ENCODE measurements around the gene CUBN. TPM values are rescaled to one million over a fixed set of nuclear protein-coding genes. Genes with fewer than 3 reads are reported as not detected.

CUBN gene
- total and polyA plus RNA-seq, 9 of the 15 experiments (the other 6 are each of a cell fraction or from before 2014, with no cell fraction given), result 0.04 to 0.33 (median 0.09) TPM

DNA sequence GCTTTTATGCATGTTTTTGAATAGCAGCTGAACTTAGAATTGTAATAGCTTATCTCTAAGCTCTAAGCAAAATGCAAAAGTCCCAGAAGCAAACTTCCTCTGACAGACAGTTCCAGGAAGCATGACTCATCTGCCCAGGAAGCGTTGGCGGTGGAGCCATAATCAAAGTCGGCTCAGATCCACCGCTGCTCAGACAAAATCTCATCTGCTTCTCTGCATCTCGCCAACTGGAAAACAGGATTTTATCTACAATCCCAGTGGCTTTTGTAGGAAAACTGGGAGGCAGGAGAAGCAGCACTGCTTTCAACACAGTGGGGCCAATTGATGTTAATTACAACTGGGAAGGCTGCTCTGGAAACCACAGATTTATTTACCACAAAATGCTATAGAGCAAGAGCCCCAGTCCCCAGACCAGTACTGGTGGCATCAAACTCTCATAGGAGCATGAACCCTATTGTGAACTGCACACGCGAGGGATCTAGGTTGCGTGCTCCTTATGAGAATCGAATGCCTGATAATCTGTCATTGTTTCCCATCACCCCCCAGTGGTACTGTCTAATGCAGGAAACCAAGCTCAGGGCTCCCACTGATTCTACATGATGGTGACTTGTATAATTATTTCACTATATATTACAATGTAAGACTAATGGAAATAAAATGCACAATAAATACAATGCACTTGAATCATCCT is 99.9 kb downstream of the CUBN start (continued):
- TF ChIP-seq, protein P1, sequence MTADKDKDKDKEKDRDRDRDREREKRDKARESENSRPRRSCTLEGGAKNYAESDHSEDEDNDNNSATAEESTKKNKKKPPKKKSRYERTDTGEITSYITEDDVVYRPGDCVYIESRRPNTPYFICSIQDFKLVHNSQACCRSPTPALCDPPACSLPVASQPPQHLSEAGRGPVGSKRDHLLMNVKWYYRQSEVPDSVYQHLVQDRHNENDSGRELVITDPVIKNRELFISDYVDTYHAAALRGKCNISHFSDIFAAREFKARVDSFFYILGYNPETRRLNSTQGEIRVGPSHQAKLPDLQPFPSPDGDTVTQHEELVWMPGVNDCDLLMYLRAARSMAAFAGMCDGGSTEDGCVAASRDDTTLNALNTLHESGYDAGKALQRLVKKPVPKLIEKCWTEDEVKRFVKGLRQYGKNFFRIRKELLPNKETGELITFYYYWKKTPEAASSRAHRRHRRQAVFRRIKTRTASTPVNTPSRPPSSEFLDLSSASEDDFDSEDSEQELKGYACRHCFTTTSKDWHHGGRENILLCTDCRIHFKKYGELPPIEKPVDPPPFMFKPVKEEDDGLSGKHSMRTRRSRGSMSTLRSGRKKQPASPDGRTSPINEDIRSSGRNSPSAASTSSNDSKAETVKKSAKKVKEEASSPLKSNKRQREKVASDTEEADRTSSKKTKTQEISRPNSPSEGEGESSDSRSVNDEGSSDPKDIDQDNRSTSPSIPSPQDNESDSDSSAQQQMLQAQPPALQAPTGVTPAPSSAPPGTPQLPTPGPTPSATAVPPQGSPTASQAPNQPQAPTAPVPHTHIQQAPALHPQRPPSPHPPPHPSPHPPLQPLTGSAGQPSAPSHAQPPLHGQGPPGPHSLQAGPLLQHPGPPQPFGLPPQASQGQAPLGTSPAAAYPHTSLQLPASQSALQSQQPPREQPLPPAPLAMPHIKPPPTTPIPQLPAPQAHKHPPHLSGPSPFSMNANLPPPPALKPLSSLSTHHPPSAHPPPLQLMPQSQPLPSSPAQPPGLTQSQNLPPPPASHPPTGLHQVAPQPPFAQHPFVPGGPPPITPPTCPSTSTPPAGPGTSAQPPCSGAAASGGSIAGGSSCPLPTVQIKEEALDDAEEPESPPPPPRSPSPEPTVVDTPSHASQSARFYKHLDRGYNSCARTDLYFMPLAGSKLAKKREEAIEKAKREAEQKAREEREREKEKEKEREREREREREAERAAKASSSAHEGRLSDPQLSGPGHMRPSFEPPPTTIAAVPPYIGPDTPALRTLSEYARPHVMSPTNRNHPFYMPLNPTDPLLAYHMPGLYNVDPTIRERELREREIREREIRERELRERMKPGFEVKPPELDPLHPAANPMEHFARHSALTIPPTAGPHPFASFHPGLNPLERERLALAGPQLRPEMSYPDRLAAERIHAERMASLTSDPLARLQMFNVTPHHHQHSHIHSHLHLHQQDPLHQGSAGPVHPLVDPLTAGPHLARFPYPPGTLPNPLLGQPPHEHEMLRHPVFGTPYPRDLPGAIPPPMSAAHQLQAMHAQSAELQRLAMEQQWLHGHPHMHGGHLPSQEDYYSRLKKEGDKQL (CRISPR knock-in tag; IDR thresholded peaks at IDR 0.05; ENCODE audit: borderline replicate concordance), result no peak
- no peak for TF ChIP-seq TCFL5 (CRISPR knock-in tag; conservative IDR thresholded peaks at IDR 0.05)
- TF ChIP-seq, protein P2, sequence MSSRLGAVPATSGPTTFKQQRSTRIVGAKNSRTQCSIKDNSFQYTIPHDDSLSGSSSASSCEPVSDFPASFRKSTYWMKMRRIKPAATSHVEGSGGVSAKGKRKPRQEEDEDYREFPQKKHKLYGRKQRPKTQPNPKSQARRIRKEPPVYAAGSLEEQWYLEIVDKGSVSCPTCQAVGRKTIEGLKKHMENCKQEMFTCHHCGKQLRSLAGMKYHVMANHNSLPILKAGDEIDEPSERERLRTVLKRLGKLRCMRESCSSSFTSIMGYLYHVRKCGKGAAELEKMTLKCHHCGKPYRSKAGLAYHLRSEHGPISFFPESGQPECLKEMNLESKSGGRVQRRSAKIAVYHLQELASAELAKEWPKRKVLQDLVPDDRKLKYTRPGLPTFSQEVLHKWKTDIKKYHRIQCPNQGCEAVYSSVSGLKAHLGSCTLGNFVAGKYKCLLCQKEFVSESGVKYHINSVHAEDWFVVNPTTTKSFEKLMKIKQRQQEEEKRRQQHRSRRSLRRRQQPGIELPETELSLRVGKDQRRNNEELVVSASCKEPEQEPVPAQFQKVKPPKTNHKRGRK (tag; IDR thresholded peaks at IDR 0.05), result no peak
- TF ChIP-seq ZNF695 (CRISPR knock-in tag; IDR thresholded peaks at IDR 0.05), result no peak
- TF ChIP-seq ZNF444 (CRISPR knock-in tag; IDR thresholded peaks at IDR 0.05), result no peak
- TF ChIP-seq, protein P3, sequence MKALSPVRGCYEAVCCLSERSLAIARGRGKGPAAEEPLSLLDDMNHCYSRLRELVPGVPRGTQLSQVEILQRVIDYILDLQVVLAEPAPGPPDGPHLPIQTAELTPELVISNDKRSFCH (CRISPR knock-in tag; IDR thresholded peaks at IDR 0.05), result no peak
- TF ChIP-seq, protein P3 (tag; IDR thresholded peaks at IDR 0.05), result peak; percentile 60; the same call in 1 of the 2 replicates
- TF ChIP-seq BMI1 (IDR thresholded peaks at IDR 0.05; ENCODE audit: low read length), result no peak
- TF ChIP-seq EP400 (IDR thresholded peaks at IDR 0.05), result peak; percentile 53; the same call in 1 of the 2 replicates
- no peak for TF ChIP-seq HCFC1 (IDR thresholded peaks at IDR 0.05; ENCODE audit: low read depth, low read length)
- no peak for TF ChIP-seq KDM4B (IDR thresholded peaks at IDR 0.05; ENCODE audit: borderline replicate concordance in 2 of 2, low read depth in 1 of 2)
- peak; percentile 88 for TF ChIP-seq CBFA2T3 (IDR thresholded peaks at IDR 0.05)
- TF ChIP-seq ZNF146 (CRISPR knock-in tag; IDR thresholded peaks at IDR 0.05; ENCODE audit: unreplicated experiment), result no peak
- no peak for TF ChIP-seq CCAR2 (IDR thresholded peaks at IDR 0.05; ENCODE audit: low read depth, low read length)
- TF ChIP-seq, protein P4, sequence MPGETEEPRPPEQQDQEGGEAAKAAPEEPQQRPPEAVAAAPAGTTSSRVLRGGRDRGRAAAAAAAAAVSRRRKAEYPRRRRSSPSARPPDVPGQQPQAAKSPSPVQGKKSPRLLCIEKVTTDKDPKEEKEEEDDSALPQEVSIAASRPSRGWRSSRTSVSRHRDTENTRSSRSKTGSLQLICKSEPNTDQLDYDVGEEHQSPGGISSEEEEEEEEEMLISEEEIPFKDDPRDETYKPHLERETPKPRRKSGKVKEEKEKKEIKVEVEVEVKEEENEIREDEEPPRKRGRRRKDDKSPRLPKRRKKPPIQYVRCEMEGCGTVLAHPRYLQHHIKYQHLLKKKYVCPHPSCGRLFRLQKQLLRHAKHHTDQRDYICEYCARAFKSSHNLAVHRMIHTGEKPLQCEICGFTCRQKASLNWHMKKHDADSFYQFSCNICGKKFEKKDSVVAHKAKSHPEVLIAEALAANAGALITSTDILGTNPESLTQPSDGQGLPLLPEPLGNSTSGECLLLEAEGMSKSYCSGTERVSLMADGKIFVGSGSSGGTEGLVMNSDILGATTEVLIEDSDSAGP (CRISPR knock-in tag; IDR thresholded peaks at IDR 0.05), result no peak
- TF ChIP-seq OTX1 (CRISPR knock-in tag; IDR thresholded peaks at IDR 0.05), result no peak
- TF ChIP-seq MECOM (CRISPR knock-in tag; IDR thresholded peaks at IDR 0.05), result no peak
- TF ChIP-seq, protein P5, sequence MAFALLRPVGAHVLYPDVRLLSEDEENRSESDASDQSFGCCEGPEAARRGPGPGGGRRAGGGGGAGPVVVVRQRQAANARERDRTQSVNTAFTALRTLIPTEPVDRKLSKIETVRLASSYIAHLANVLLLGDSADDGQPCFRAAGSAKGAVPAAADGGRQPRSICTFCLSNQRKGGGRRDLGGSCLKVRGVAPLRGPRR (CRISPR knock-in tag; IDR thresholded peaks at IDR 0.05), result no peak
- no peak for TF ChIP-seq ZNF507 (tag; conservative IDR thresholded peaks at IDR 0.05)

Measured in K562 (cell line).